H1 (cell line): Measurements from ENCODE around the gene ZNF148. TPM values are rescaled to one million over a fixed set of nuclear protein-coding genes. Genes with fewer than 3 reads are reported as not detected.

ENCODE experiments used
- CTCF ChIA-PET: fragments of 300-600 bp; sonication (Branson Sonifier 250); formaldehyde crosslinking; loops from one replicate; lab custom pipeline; 2021; ENCODE audit not compliant: partially characterized antibody; lab: Charles Lee
- POLR2A ChIA-PET: fragments of 300-600 bp; sonication (Branson Sonifier 250); formaldehyde crosslinking; loops from one replicate; lab custom pipeline; 2021; ENCODE audit warnings: inconsistent platforms; ENCODE audit not compliant: partially characterized antibody; lab: Charles Lee
- DNase-seq, 2 experiments: peaks; one replicate each; pipeline versions ENCODE4 v3.0.0 to v3.0.0-alpha.2; 2010 to 2022; ENCODE audit warnings: low spot score in 2 of 2, low read depth in 1 of 2, mixed read lengths in 1 of 2
- FAIRE-seq: peaks from 2 replicates; lab custom pipeline; 2011; peaks lifted over from hg19 to GRCh38; lab: Jason Lieb, UNC
- H2AFZ ChIP-seq: 2 replicates; pipeline ENCODE4 v1.8.1; 2012; ENCODE audit warnings: low read length, inconsistent platforms
- H2AK5ac ChIP-seq: 2 replicates; pipeline ENCODE4 v1.6.1; 2013; ENCODE audit warnings: low read depth, low read length
- H2BK120ac ChIP-seq: replicated peaks from 2 replicates; pipeline ENCODE3; 2013; ENCODE audit warnings: low read depth, low read length, inconsistent platforms
- H2BK12ac ChIP-seq: 2 replicates; pipeline ENCODE4 v1.6.1; 2013; ENCODE audit warnings: low read depth, low read length
- H2BK15ac ChIP-seq: 2 replicates; pipeline ENCODE4 v1.6.1; 2013; ENCODE audit warnings: low read length
- H2BK20ac ChIP-seq: 2 replicates; pipeline ENCODE4 v1.6.1; 2013; ENCODE audit warnings: low read length
- H2BK5ac ChIP-seq: 2 replicates; pipeline ENCODE4 v1.6.1; 2013; ENCODE audit warnings: low read depth, low read length
- H3K14ac ChIP-seq: 2 replicates; pipeline ENCODE4 v1.6.1; 2013; ENCODE audit warnings: inconsistent platforms; ENCODE audit not compliant: insufficient read length
- H3K18ac ChIP-seq: 2 replicates; pipeline ENCODE4 v1.6.1; 2013; ENCODE audit warnings: low read length; ENCODE audit errors: extremely low read depth
- H3K23ac ChIP-seq: 2 replicates; pipeline ENCODE4 v1.6.1; 2013; ENCODE audit warnings: inconsistent platforms; ENCODE audit not compliant: insufficient read length
- H3K23me2 ChIP-seq: 2 replicates; pipeline ENCODE4 v1.6.1; 2013; ENCODE audit warnings: low read depth, low read length
- H3K27ac ChIP-seq: 2 replicates; pipeline ENCODE4 v1.6.1; 2011; ENCODE audit warnings: low read depth, low read length, inconsistent platforms
- H3K27me3 ChIP-seq, 4 experiments: replicated peaks in 1 of 4; 1 replicate in 1 of 4; 2 replicates in 3 of 4; pipeline versions ENCODE4 v1.6.1 to v1.8.1; 2011 to 2013; ENCODE audit warnings: low read length in 3 of 4, mild to moderate bottlenecking in 3 of 4, inconsistent platforms in 2 of 4, mixed read lengths in 2 of 4, moderate library complexity in 1 of 4; ENCODE audit not compliant: control insufficient read depth in 3 of 4, insufficient read depth in 3 of 4; ENCODE audit errors: extremely low read depth in 1 of 4
- H3K36me3 ChIP-seq, 4 experiments: 2 replicates each; pipeline versions ENCODE4 v1.6.1 to v1.8.1; 2011 to 2013; ENCODE audit warnings: mild to moderate bottlenecking in 4 of 4, low read length in 3 of 4, moderate library complexity in 2 of 4, control low read depth in 1 of 4, inconsistent platforms in 1 of 4; ENCODE audit not compliant: insufficient read depth in 4 of 4, control insufficient read depth in 2 of 4
- H3K4ac ChIP-seq: replicated peaks from 2 replicates; pipeline ENCODE3; 2013; ENCODE audit warnings: low read length, low read depth, mixed read lengths, inconsistent platforms; ENCODE audit not compliant: insufficient read length
- H3K4me1 ChIP-seq, 4 experiments: replicated peaks in 1 of 4; 1 replicate in 1 of 4; 2 replicates in 3 of 4; pipeline versions ENCODE4 v1.6.1 to v1.8.1; 2011 to 2013; ENCODE audit warnings: low read length in 3 of 4, inconsistent platforms in 2 of 4, mixed read lengths in 1 of 4; ENCODE audit not compliant: insufficient read depth in 4 of 4, control insufficient read depth in 3 of 4
- H3K4me2 ChIP-seq, 2 experiments: 2 replicates each; pipeline versions ENCODE4 v1.6.1 to v1.8.1; 2011 to 2013; ENCODE audit warnings: low read depth in 2 of 2, low read length in 2 of 2, control low read depth in 1 of 2, inconsistent platforms in 1 of 2, mild to moderate bottlenecking in 1 of 2; ENCODE audit not compliant: insufficient read depth in 1 of 2
- H3K4me3 ChIP-seq, 4 experiments: fragments of 200-600, 300-600 bp in 1 of 4; sonication (generic), shearing (Covaris generic), sonication (Bioruptor Twin) in 1 of 4; 2 replicates each; pipeline versions ENCODE4 v1.5.1 to v1.8.1; 2011 to 2016; ENCODE audit warnings: low read length in 4 of 4, low read depth in 3 of 4, control low read depth in 2 of 4, inconsistent platforms in 2 of 4, mild to moderate bottlenecking in 2 of 4, mixed read lengths in 1 of 4, moderate library complexity in 1 of 4; ENCODE audit not compliant: insufficient read depth in 2 of 4; ENCODE audit errors: extremely low read depth in 1 of 4
- H3K56ac ChIP-seq: replicated peaks from 2 replicates; pipeline ENCODE3; 2013; ENCODE audit warnings: low read depth, mild to moderate bottlenecking, mixed read lengths, low read length, inconsistent platforms; ENCODE audit not compliant: insufficient read length
- H3K79me1 ChIP-seq: 2 replicates; pipeline ENCODE4 v1.6.1; 2013; ENCODE audit warnings: low read depth, low read length, control low read depth
- H3K79me2 ChIP-seq, 2 experiments: 2 replicates each; pipeline versions ENCODE4 v1.6.1 to v1.8.1; 2012 to 2013; ENCODE audit warnings: low read length in 2 of 2, mild to moderate bottlenecking in 2 of 2, inconsistent platforms in 1 of 2; ENCODE audit not compliant: insufficient read depth in 2 of 2, control insufficient read depth in 1 of 2
- H3K9ac ChIP-seq, 4 experiments: replicated peaks in 1 of 4; 1 replicate in 1 of 4; 2 replicates in 3 of 4; pipeline versions ENCODE4 v1.6.1 to v1.8.1; 2011 to 2013; ENCODE audit warnings: low read depth in 3 of 4, low read length in 3 of 4, control low read depth in 2 of 4, mild to moderate bottlenecking in 2 of 4, moderate library complexity in 2 of 4, inconsistent platforms in 1 of 4; ENCODE audit errors: extremely low read depth in 1 of 4
- H3K9me3 ChIP-seq, 2 experiments: 2 replicates each; pipeline versions ENCODE4 v1.6.1 to v1.8.1; 2012 to 2013; ENCODE audit warnings: mild to moderate bottlenecking in 2 of 2, moderate library complexity in 2 of 2, control low read depth in 1 of 2, inconsistent platforms in 1 of 2, low read depth in 1 of 2, low read length in 1 of 2, mixed read lengths in 1 of 2; ENCODE audit not compliant: insufficient read depth in 2 of 2
- H4K20me1 ChIP-seq, 2 experiments: replicated peaks in 1 of 2; 2 replicates each; pipeline versions ENCODE3 to v1.8.1; 2011 to 2013; ENCODE audit warnings: inconsistent platforms in 2 of 2, low read length in 2 of 2, mild to moderate bottlenecking in 1 of 2; ENCODE audit not compliant: insufficient read depth in 2 of 2, control insufficient read depth in 1 of 2
- H4K5ac ChIP-seq: 2 replicates; pipeline ENCODE4 v1.6.1; 2013; ENCODE audit warnings: low read length, low read depth, mixed read lengths, inconsistent platforms; ENCODE audit not compliant: insufficient read length
- H4K8ac ChIP-seq: 2 replicates; pipeline ENCODE4 v1.8.0; 2013; ENCODE audit warnings: mild to moderate bottlenecking, moderate library complexity, low read length, inconsistent platforms; ENCODE audit not compliant: insufficient read depth; ENCODE audit errors: extremely low read depth
- H4K91ac ChIP-seq: replicated peaks from 2 replicates; pipeline ENCODE3; 2013; ENCODE audit warnings: low read length, mixed read lengths, inconsistent platforms; ENCODE audit not compliant: insufficient read length
- EGR1 ChIP-seq: IDR thresholded peaks from 2 replicates; pipeline ENCODE4 v1.6.1; 2011; ENCODE audit warnings: low read depth, low read length, borderline replicate concordance
- HDAC2 ChIP-seq, 2 experiments: fragments of 300-600 bp in 1 of 2; sonication (generic) in 1 of 2; IDR thresholded peaks; 2 replicates each; pipeline ENCODE4 v1.6.1; 2011 to 2012; ENCODE audit warnings: low read depth in 2 of 2, low read length in 2 of 2, mild to moderate bottlenecking in 2 of 2, moderate library complexity in 2 of 2, borderline replicate concordance in 1 of 2, inconsistent platforms in 1 of 2
- KDM4A ChIP-seq: IDR thresholded peaks from one replicate; pipeline ENCODE4 v1.7.1; 2012; ENCODE audit warnings: low read depth, mild to moderate bottlenecking, moderate library complexity, low read length, inconsistent platforms; ENCODE audit not compliant: severe bottlenecking
- POLR2AphosphoS5 ChIP-seq: IDR thresholded peaks from 2 replicates; pipeline ENCODE4 v1.6.1; 2011; ENCODE audit warnings: low read depth, low read length
- SIRT6 ChIP-seq: IDR thresholded peaks from one replicate; pipeline ENCODE4 v1.7.1; 2012; ENCODE audit warnings: low read length, inconsistent platforms
- WGBS, 2 experiments: shearing (Covaris generic) in 1 of 2; methylation state at CpG; one replicate each; pipeline versions ENCODE4 v1.1.6 to v1.1.7; 2013 to 2015; ENCODE audit warnings: low lambda C conversion rate in 2 of 2, mixed read lengths in 2 of 2, inconsistent platforms in 1 of 2, low coverage in 1 of 2, missing lambda C conversion rate in 1 of 2; ENCODE audit not compliant: insufficient replicate concordance in 2 of 2, insufficient coverage in 1 of 2, insufficient read length in 1 of 2; ENCODE audit errors: extremely low coverage in 1 of 2, missing lambda C conversion rate in 1 of 2; 5-methylcytosine and 5-hydroxymethylcytosine counted together
- polyA plus RNA-seq, 7 experiments: library from polyadenylated mRNA; depleted of rRNA in 3 of 7; stranded (reverse) in 5 of 7; unstranded in 2 of 7; fragments of >200 nt in 5 of 7; fragments of 200-250 nt in 2 of 7; gene quantifications; 1 replicate in 5 of 7; 2 replicates in 1 of 7; 4 replicates in 1 of 7; pipeline versions ENCODE4 v1.2.1 to v1.2.3, GENCODE V29; 2011 to 2013; ENCODE audit warnings: missing spikeins in 2 of 7, mixed read lengths in 2 of 7
- total RNA-seq: library from RNA; stranded (reverse); fragmentation: NEBNext Ultra II Directional; extraction: Animal tissue kit (Norgen Biotek cat#: 25700); gene quantifications from 2 replicates; pipeline ENCODE4 v1.2.1, GENCODE V29; 2021

ZNF148 gene
- total and polyA plus RNA-seq, 2 of the 8 experiments (the other 6 are each of a cell fraction or from before 2014, with no cell fraction given), result 3.7 to 22.6 TPM

GRCh38 chr3:125300416-125300815 lies 74.7 kb downstream of the ZNF148 start:
- Histone ChIP-seq H4K8ac (no peak overlapping the region), H2BK20ac (no peak overlapping the region), H3K4me1 (no peaks in the 10 kb centered on the region), H3K27me3 (no peaks in the 10 kb centered on the region), H3K23ac (no peak overlapping the region), H3K36me3 (no peaks in the 10 kb centered on the region), H3K23me2 (no peaks in the 10 kb centered on the region), H2BK15ac (no peak overlapping the region), H3K9me3 (no peaks in the 10 kb centered on the region), H3K56ac (no peak overlapping the region), H3K79me1 (peaks cover 2% of the 10 kb centered on the region; the same call in 1 of the 2 replicates), H3K14ac (no peak overlapping the region), H4K5ac (no peak overlapping the region), H3K27ac (no peak overlapping the region), H2BK12ac (no peak overlapping the region), H4K20me1 (peaks cover 0 to 2% of the 10 kb centered on the region in 2 experiments), H3K9ac (no peak overlapping the region), H3K4ac (no peak overlapping the region), H2BK5ac (no peak overlapping the region), H3K4me2 (no peak overlapping the region), H2AK5ac (no peak overlapping the region), H2BK120ac (no peak overlapping the region), H3K79me2 (peaks cover 0 to 32% of the 10 kb centered on the region in 2 experiments; a peak in 2 of 4 replicates), H4K91ac (no peak overlapping the region), H2AFZ (no peak overlapping the region), H3K4me3 (no peak overlapping the region), H3K18ac (no peak overlapping the region)
- 96% methylated on average over 3 of the region's 3 CpGs; no CpG with 5 or more reads in 1 of the 2 experiments for WGBS, 2 experiments
- POLR2A ChIA-PET, result no interaction called here
- CTCF ChIA-PET, result no interaction called here
- no peak for TF ChIP-seq SIRT6
- TF ChIP-seq KDM4A, result no peak
- TF ChIP-seq HDAC2 (IDR thresholded peaks at IDR 0.05; ENCODE audit: borderline replicate concordance in 1 of 2, low read depth in 2 of 2, low read length in 2 of 2), result no peak
- no peak for TF ChIP-seq POLR2AphosphoS5
- TF ChIP-seq EGR1, result no peak
- DNase-seq (no peak), FAIRE-seq (no peak)
